ENCODE data around the gene NPL.

Gene NPL

GRCh38 chr1:182806015-182806678, 16.6 kb downstream of the NPL start:
- Histone ChIP-seq H3K27me3 (ENCODE audit: control insufficient read depth, insufficient read depth, low read length) (no peaks in the 10 kb centered on the region), H2AFZ (no peak overlapping the region), H3K4me2 (ENCODE audit: low read length) (no peak overlapping the region), H3K79me2 (no peaks in the 10 kb centered on the region), H3K36me3 (ENCODE audit: control insufficient read depth, insufficient read depth, low read length) (no peaks in the 10 kb centered on the region), H3K4me3 (ENCODE audit: low read depth, low read length) (no peak overlapping the region), H3K4me1 (no peaks in the 10 kb centered on the region), H3K9me3 (ENCODE audit: control insufficient read depth, low read length) (no peaks in the 10 kb centered on the region), H3K9ac (no peak overlapping the region), H3K27ac (no peak overlapping the region)
- TF ChIP-seq CTCF (IDR thresholded peaks at IDR 0.05): no peak

- H3K4me3 ChIP-seq (ENCODE audit: low read depth, low read length): no peak overlapping the region
- H2AFZ ChIP-seq: no peak overlapping the region
- no peak overlapping the region for H3K27ac ChIP-seq
- no peaks in the 10 kb centered on the region for H3K27me3 ChIP-seq (ENCODE audit: control insufficient read depth, insufficient read depth, low read length)
- H3K9me3 ChIP-seq (ENCODE audit: control insufficient read depth, low read length): no peaks in the 10 kb centered on the region
- no peak overlapping the region for H3K4me2 ChIP-seq (ENCODE audit: low read length)
- H3K4me1 ChIP-seq: no peaks in the 10 kb centered on the region
- H3K9ac ChIP-seq: no peak overlapping the region
- no peaks in the 10 kb centered on the region for H3K36me3 ChIP-seq (ENCODE audit: control insufficient read depth, insufficient read depth, low read length)
- no peak for TF ChIP-seq CTCF (IDR thresholded peaks at IDR 0.05)
- H3K79me2 ChIP-seq: no peaks in the 10 kb centered on the region
Measured at GRCh38 chr1:182807907-182808306, 18.3 kb downstream of the NPL start.

- Histone ChIP-seq H2AFZ (no peak overlapping the region), H3K36me3 (ENCODE audit: control insufficient read depth, insufficient read depth, low read length) (no peaks in the 10 kb centered on the region)
- no peak for TF ChIP-seq CTCF (IDR thresholded peaks at IDR 0.05)
Measured at GRCh38 chr1:182809414-182809957, 19.9 kb downstream of the NPL start.

GRCh38 chr1:182811975-182812722, 22.6 kb downstream of the NPL start:
- no peak overlapping the region for H3K4me3 ChIP-seq (ENCODE audit: low read depth, low read length)
- no peaks in the 10 kb centered on the region for H3K27me3 ChIP-seq (ENCODE audit: control insufficient read depth, insufficient read depth, low read length)
- no peak overlapping the region for H2AFZ ChIP-seq
- H3K4me1 ChIP-seq: no peaks in the 10 kb centered on the region
- no peak overlapping the region for H3K9ac ChIP-seq
- TF ChIP-seq CTCF (IDR thresholded peaks at IDR 0.05): no peak
- no peak overlapping the region for H3K4me2 ChIP-seq (ENCODE audit: low read length)
- no peaks in the 10 kb centered on the region for H3K36me3 ChIP-seq (ENCODE audit: control insufficient read depth, insufficient read depth, low read length)
- no peaks in the 10 kb centered on the region for H3K9me3 ChIP-seq (ENCODE audit: control insufficient read depth, low read length)
- H3K79me2 ChIP-seq: no peaks in the 10 kb centered on the region
- H3K27ac ChIP-seq: no peak overlapping the region

More at GRCh38 chr1:182809414-182809957, 19.9 kb downstream of the NPL start:
- no peak overlapping the region for H3K4me2 ChIP-seq (ENCODE audit: low read length)
- H3K4me1 ChIP-seq: no peaks in the 10 kb centered on the region
- H3K4me3 ChIP-seq (ENCODE audit: low read depth, low read length): no peak overlapping the region
- H3K9ac ChIP-seq: no peak overlapping the region
- no peaks in the 10 kb centered on the region for H3K79me2 ChIP-seq
- no peak overlapping the region for H3K27ac ChIP-seq
- H3K27me3 ChIP-seq (ENCODE audit: control insufficient read depth, insufficient read depth, low read length): no peaks in the 10 kb centered on the region
- H3K9me3 ChIP-seq (ENCODE audit: control insufficient read depth, low read length): no peaks in the 10 kb centered on the region
